HepG2 (cell line): Measurements from ENCODE around the gene ADCY7. TPM values are rescaled to one million over a fixed set of nuclear protein-coding genes. Genes with fewer than 3 reads are reported as not detected.

Experiments used
- BCL6 ChIP-seq: IDR thresholded peaks from 2 replicates; pipeline ENCODE4 v1.6.1; 2016; ENCODE audit warnings: missing genetic modification reagents, missing compliant biosample characterization
- BRD4 ChIP-seq: sonication (generic); formaldehyde crosslinking; IDR thresholded peaks from 2 replicates; pipeline ENCODE4 v1.4.0; 2020; ENCODE audit warnings: missing genetic modification reagents
- CREM ChIP-seq, 2 experiments: sonication (generic) in 1 of 2; formaldehyde crosslinking in 1 of 2; IDR thresholded peaks; 2 replicates each; pipeline versions ENCODE4 v1.4.0 to v1.6.1; 2016 to 2020; ENCODE audit warnings: antibody characterized with exemption in 1 of 2, mild to moderate bottlenecking in 1 of 2, missing genetic modification reagents in 1 of 2
- DMAP1 ChIP-seq: IDR thresholded peaks from 2 replicates; pipeline ENCODE4 v1.6.1; 2016
- DNMT1 ChIP-seq: sonication (generic); formaldehyde crosslinking; IDR thresholded peaks from 2 replicates; pipeline ENCODE4 v1.5.1; 2020; ENCODE audit warnings: mild to moderate bottlenecking, missing genetic modification reagents
- FOXA1 ChIP-seq, 2 experiments: fragments of 450-650 bp in 1 of 2; sonication (generic) in 1 of 2; formaldehyde crosslinking in 1 of 2; IDR thresholded peaks; 2 replicates each; pipeline versions ENCODE4 v1.4.0 to v1.6.1; 2016 to 2020; ENCODE audit warnings: missing genetic modification reagents in 1 of 2
- FOXK2 ChIP-seq: fragments of 450-650 bp; IDR thresholded peaks from 2 replicates; pipeline ENCODE4 v1.6.1; 2016
- FOXP1 ChIP-seq, 2 experiments: fragments of 450-650 bp in 1 of 2; IDR thresholded peaks; 2 replicates each; pipeline ENCODE4 v1.6.1; 2017 to 2018; ENCODE audit warnings: antibody characterized with exemption in 1 of 2
- MED1 ChIP-seq: sonication (generic); formaldehyde crosslinking; IDR thresholded peaks from 2 replicates; pipeline ENCODE4 v1.4.0; 2020; ENCODE audit warnings: missing genetic modification reagents
- MEIS2 ChIP-seq: sonication (generic); formaldehyde crosslinking; IDR thresholded peaks from 2 replicates; pipeline ENCODE4 v1.9.0; 2021; ENCODE audit warnings: mild to moderate bottlenecking, missing genetic modification reagents
- MLLT10 ChIP-seq: sonication (generic); formaldehyde crosslinking; IDR thresholded peaks from 2 replicates; pipeline ENCODE4 v1.4.0; 2020; ENCODE audit warnings: missing genetic modification reagents
- NFKB2 ChIP-seq: sonication (generic); formaldehyde crosslinking; IDR thresholded peaks from 2 replicates; pipeline ENCODE4 v1.4.0; 2020; ENCODE audit warnings: missing genetic modification reagents, borderline replicate concordance
- NR2C2 ChIP-seq: sonication (generic); formaldehyde crosslinking; IDR thresholded peaks from 2 replicates; pipeline ENCODE4 v1.4.0; 2020; ENCODE audit warnings: missing genetic modification reagents, mild to moderate bottlenecking, moderate library complexity, borderline replicate concordance
- NR2F6 ChIP-seq, 2 experiments: IDR thresholded peaks; 2 replicates each; pipeline ENCODE4 v1.6.1; 2016; ENCODE audit warnings: antibody characterized with exemption in 1 of 2, mild to moderate bottlenecking in 1 of 2
- SMYD3 ChIP-seq: sonication (generic); formaldehyde crosslinking; IDR thresholded peaks from 2 replicates; pipeline ENCODE4 v1.8.1; 2023; ENCODE audit warnings: mild to moderate bottlenecking, missing genetic modification reagents
- YEATS2 ChIP-seq: sonication (generic); formaldehyde crosslinking; IDR thresholded peaks from 2 replicates; pipeline ENCODE4 v1.4.0; 2020; ENCODE audit warnings: missing genetic modification reagents, borderline replicate concordance
- ZMYM3 ChIP-seq: sonication (generic); formaldehyde crosslinking; IDR thresholded peaks from 2 replicates; pipeline ENCODE4 v1.5.1; 2020; ENCODE audit warnings: mild to moderate bottlenecking, missing genetic modification reagents
- ZNF501 ChIP-seq: sonication (generic); formaldehyde crosslinking; IDR thresholded peaks from 2 replicates; pipeline ENCODE4 v1.5.1; 2020; ENCODE audit warnings: mild to moderate bottlenecking, moderate library complexity, missing genetic modification reagents
- ZNF589 ChIP-seq: sonication (generic); formaldehyde crosslinking; conservative IDR thresholded peaks from 2 replicates; pipeline ENCODE4 v1.8.0; 2022; ENCODE audit warnings: mild to moderate bottlenecking, moderate library complexity, missing genetic modification reagents
- ZNF746 ChIP-seq: sonication (generic); formaldehyde crosslinking; IDR thresholded peaks from 2 replicates; pipeline ENCODE4 v1.8.0; 2022; ENCODE audit warnings: mild to moderate bottlenecking, missing genetic modification reagents
- ZNF781 ChIP-seq: sonication (generic); formaldehyde crosslinking; IDR thresholded peaks from 2 replicates; pipeline ENCODE4 v1.5.1; 2020; ENCODE audit warnings: borderline replicate concordance, mild to moderate bottlenecking, missing genetic modification reagents; ENCODE audit errors: not compliant biosample characterization
- ZNF891 ChIP-seq: sonication (generic); formaldehyde crosslinking; IDR thresholded peaks from 2 replicates; pipeline ENCODE4 v1.5.0; 2020; ENCODE audit warnings: mild to moderate bottlenecking, missing genetic modification reagents
- polyA plus RNA-seq, 8 experiments: library from polyadenylated mRNA; depleted of rRNA in 3 of 8; stranded (reverse) in 7 of 8; unstranded in 1 of 8; fragments of >200 nt; fragmentation: Illumina TruSeq in 4 of 8; extraction: Trizol in 4 of 8; gene quantifications; 2 replicates each; pipeline versions ENCODE4 v1.2.1 to v1.2.3, GENCODE V29; 2011 to 2016; ENCODE audit warnings: low read depth in 4 of 8, missing spikeins in 1 of 8, mixed read lengths in 1 of 8; ENCODE audit not compliant: insufficient read depth in 1 of 8
- total RNA-seq, 5 experiments: library from RNA; depleted of rRNA; stranded (reverse); fragments of >200 nt; fragmentation: Illumina TruSeq; extraction: Trizol; gene quantifications; 2 replicates each; pipeline ENCODE4 v1.2.3, GENCODE V29; 2016; ENCODE audit warnings: low read depth in 1 of 5
- TF ChIP-seq, protein P1 (sequence below): sonication (generic); formaldehyde crosslinking; IDR thresholded peaks from 2 replicates; pipeline ENCODE4 v1.4.0; 2020; ENCODE audit warnings: missing genetic modification reagents, borderline replicate concordance
- TF ChIP-seq, protein P2 (sequence below): IDR thresholded peaks from 2 replicates; pipeline ENCODE4 v1.6.1; 2016; ENCODE audit warnings: low read depth
- TF ChIP-seq, protein P3 (sequence below): IDR thresholded peaks from 2 replicates; pipeline ENCODE4 v1.4.0; 2020; ENCODE audit warnings: mild to moderate bottlenecking, missing genetic modification reagents

The ADCY7 gene
- total and polyA plus RNA-seq, 2 of the 13 experiments (the other 11 are each of a cell fraction or from before 2014, with no cell fraction given): 2.2 to 4.3 TPM

DNA sequence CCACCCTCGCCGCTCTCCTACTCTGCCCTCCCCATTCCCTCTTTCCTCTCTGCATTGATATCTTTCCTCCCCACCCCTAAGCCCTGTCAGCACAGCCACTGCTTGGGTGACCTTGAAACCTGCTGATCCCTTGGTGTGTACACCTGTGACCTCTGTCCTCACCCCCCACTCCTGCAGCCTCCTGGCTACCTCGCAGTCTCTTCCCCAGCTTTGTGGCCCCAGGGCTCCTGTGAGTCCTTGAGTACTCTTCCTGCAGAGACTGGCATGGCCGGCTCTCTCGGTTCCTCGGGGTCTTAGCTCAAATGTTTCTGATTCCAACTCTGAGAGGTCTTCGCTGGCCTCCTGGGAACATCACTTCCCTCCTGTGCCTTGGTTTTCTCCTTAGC lies 31.7 kb downstream of the ADCY7 start (continued):
- TF ChIP-seq, protein P1, sequence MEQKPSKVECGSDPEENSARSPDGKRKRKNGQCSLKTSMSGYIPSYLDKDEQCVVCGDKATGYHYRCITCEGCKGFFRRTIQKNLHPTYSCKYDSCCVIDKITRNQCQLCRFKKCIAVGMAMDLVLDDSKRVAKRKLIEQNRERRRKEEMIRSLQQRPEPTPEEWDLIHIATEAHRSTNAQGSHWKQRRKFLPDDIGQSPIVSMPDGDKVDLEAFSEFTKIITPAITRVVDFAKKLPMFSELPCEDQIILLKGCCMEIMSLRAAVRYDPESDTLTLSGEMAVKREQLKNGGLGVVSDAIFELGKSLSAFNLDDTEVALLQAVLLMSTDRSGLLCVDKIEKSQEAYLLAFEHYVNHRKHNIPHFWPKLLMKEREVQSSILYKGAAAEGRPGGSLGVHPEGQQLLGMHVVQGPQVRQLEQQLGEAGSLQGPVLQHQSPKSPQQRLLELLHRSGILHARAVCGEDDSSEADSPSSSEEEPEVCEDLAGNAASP (CRISPR knock-in tag): peak; percentile 71; the same call in 1 of the 2 replicates
- TF ChIP-seq DMAP1 (CRISPR knock-in tag): peak; percentile 55; the same call in 1 of the 2 replicates
- peak; percentile 59; the same call in 1 of the 2 replicates for TF ChIP-seq ZMYM3 (CRISPR knock-in tag)
- peak; percentile 9; the same call in 1 of the 2 replicates for TF ChIP-seq BRD4 (CRISPR knock-in tag)
- 0 out of 2 replicates have a peak, but pooled peaks have one; percentile 38 for TF ChIP-seq DNMT1
- peak; percentile 49; the same call in 1 of the 2 replicates for TF ChIP-seq YEATS2 (CRISPR knock-in tag)
- peak; percentile 14; the same call in 1 of the 2 replicates for TF ChIP-seq ZNF891
- peak; percentile 65; the same call in 1 of the 2 replicates for TF ChIP-seq NR2C2
- TF ChIP-seq, protein P2, sequence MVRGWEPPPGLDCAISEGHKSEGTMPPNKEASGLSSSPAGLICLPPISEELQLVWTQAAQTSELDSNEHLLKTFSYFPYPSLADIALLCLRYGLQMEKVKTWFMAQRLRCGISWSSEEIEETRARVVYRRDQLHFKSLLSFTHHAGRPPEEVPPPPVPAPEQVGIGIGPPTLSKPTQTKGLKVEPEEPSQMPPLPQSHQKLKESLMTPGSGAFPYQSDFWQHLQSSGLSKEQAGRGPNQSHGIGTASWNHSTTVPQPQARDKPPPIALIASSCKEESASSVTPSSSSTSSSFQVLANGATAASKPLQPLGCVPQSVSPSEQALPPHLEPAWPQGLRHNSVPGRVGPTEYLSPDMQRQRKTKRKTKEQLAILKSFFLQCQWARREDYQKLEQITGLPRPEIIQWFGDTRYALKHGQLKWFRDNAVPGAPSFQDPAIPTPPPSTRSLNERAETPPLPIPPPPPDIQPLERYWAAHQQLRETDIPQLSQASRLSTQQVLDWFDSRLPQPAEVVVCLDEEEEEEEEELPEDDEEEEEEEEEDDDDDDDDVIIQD (CRISPR knock-in tag): peak; percentile 20; the same call in 1 of the 2 replicates
- TF ChIP-seq, protein P3, sequence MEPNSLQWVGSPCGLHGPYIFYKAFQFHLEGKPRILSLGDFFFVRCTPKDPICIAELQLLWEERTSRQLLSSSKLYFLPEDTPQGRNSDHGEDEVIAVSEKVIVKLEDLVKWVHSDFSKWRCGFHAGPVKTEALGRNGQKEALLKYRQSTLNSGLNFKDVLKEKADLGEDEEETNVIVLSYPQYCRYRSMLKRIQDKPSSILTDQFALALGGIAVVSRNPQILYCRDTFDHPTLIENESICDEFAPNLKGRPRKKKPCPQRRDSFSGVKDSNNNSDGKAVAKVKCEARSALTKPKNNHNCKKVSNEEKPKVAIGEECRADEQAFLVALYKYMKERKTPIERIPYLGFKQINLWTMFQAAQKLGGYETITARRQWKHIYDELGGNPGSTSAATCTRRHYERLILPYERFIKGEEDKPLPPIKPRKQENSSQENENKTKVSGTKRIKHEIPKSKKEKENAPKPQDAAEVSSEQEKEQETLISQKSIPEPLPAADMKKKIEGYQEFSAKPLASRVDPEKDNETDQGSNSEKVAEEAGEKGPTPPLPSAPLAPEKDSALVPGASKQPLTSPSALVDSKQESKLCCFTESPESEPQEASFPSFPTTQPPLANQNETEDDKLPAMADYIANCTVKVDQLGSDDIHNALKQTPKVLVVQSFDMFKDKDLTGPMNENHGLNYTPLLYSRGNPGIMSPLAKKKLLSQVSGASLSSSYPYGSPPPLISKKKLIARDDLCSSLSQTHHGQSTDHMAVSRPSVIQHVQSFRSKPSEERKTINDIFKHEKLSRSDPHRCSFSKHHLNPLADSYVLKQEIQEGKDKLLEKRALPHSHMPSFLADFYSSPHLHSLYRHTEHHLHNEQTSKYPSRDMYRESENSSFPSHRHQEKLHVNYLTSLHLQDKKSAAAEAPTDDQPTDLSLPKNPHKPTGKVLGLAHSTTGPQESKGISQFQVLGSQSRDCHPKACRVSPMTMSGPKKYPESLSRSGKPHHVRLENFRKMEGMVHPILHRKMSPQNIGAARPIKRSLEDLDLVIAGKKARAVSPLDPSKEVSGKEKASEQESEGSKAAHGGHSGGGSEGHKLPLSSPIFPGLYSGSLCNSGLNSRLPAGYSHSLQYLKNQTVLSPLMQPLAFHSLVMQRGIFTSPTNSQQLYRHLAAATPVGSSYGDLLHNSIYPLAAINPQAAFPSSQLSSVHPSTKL (CRISPR knock-in tag): peak; percentile 67
- TF ChIP-seq MEIS2 (CRISPR knock-in tag): peak; percentile 42; the same call in 1 of the 2 replicates
- peak; percentile 70; the same call in 1 of the 2 replicates for TF ChIP-seq MED1 (CRISPR knock-in tag)
- TF ChIP-seq ZNF501 (CRISPR knock-in tag): 0 out of 2 replicates have a peak, but pooled peaks have one; percentile 13
- TF ChIP-seq MLLT10 (CRISPR knock-in tag): no peak
- peak; percentile 61 for TF ChIP-seq ZNF781 (CRISPR knock-in tag)
- TF ChIP-seq ZNF589: 0 out of 2 replicates have a peak, but pooled peaks have one; percentile 49
- no peak for TF ChIP-seq FOXP1 (IDR thresholded peaks at IDR 0.05)
- peak; percentile 54 for TF ChIP-seq FOXP1 (CRISPR knock-in tag; IDR thresholded peaks at IDR 0.05)
- TF ChIP-seq ZNF746 (CRISPR knock-in tag): peak; percentile 93
- 0 out of 2 replicates have a peak, but pooled peaks have one; percentile 2 for TF ChIP-seq NFKB2 (CRISPR knock-in tag)
- TF ChIP-seq FOXA1 (IDR thresholded peaks at IDR 0.05): no peak
- peak; percentile 81 for TF ChIP-seq FOXA1 (CRISPR knock-in tag; IDR thresholded peaks at IDR 0.05)
- TF ChIP-seq CREM (IDR thresholded peaks at IDR 0.05): peak; percentile 35; the same call in 1 of the 2 replicates
- TF ChIP-seq CREM (CRISPR knock-in tag; IDR thresholded peaks at IDR 0.05): no peak
- TF ChIP-seq SMYD3 (CRISPR knock-in tag): no peak
- peak; percentile 47; the same call in 1 of the 2 replicates for TF ChIP-seq FOXK2
- peak; percentile 93 for TF ChIP-seq NR2F6 (IDR thresholded peaks at IDR 0.05)
- TF ChIP-seq NR2F6 (CRISPR knock-in tag; IDR thresholded peaks at IDR 0.05): peak; percentile 96
- TF ChIP-seq BCL6 (CRISPR knock-in tag): peak; percentile 70
